Vagina (tissue), 2 donors: Measurements from ENCODE around the gene SHISA5.

ENCODE experiments used
- CTCF ChIP-seq, 3 experiments: fragments of 450-650 bp in 2 of 3; fragments of 200-600 bp in 1 of 3; sonication (generic) in 1 of 3; IDR thresholded peaks; one replicate each; pipeline ENCODE4 v1.5.1; 2017 to 2019; ENCODE audit warnings: antibody characterized with exemption in 3 of 3, mild to moderate bottlenecking in 2 of 3, moderate library complexity in 2 of 3
- POLR2A ChIP-seq, 2 donors: fragments of 450-650 bp; IDR thresholded peaks; one replicate each; pipeline ENCODE4 v1.6.1; 2017; ENCODE audit warnings: antibody characterized with exemption in 2 of 2, mild to moderate bottlenecking in 2 of 2, moderate library complexity in 2 of 2

DNA sequence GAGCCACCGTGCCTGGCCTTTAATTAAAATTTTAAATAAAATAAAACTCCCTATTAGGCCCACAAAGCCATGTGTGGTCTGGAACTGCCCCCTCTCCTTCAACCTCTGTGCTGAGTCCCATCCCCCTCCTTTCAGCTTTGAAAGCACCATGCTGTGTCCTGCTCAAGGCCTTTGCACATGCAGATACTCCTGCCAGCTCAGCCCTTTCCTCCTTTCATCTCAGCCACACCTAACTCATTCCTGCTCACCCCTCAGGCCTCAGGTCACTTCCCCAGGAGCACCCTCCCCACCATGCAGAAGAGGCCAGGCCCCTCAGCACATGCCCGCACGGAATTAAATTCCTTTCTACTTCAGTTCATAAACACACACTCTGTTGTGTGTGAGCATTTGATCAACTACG lies 29.4 kb downstream of the SHISA5 start:
- TF ChIP-seq CTCF (IDR thresholded peaks at IDR 0.05) (no peak), POLR2A (IDR thresholded peaks at IDR 0.05) (no peak)
